ENCODE data around the gene TAC4.

Gene TAC4

GRCh38 chr17:49817993-49818392 is 29.9 kb downstream of the TAC4 start:
- Histone ChIP-seq H3K27ac (replicated peaks) (no peak overlapping the region), H3K27me3 (ENCODE audit: insufficient read depth, poor library complexity, severe bottlenecking) (no peaks in the 10 kb centered on the region), H3K4me3 (replicated peaks; ENCODE audit: insufficient read depth, low read length) (no peak overlapping the region)
- no peak for DNase-seq (ENCODE audit: low read depth in 1 of 2, low spot score in 1 of 2)
- TF ChIP-seq SPI1 (IDR thresholded peaks at IDR 0.05; ENCODE audit: borderline replicate concordance, low read depth) (no peak), GABPA (IDR thresholded peaks at IDR 0.05; ENCODE audit: low read depth) (no peak), POLR2AphosphoS5 (IDR thresholded peaks at IDR 0.05; ENCODE audit: low read depth) (no peak), CTCF (IDR thresholded peaks at IDR 0.05; ENCODE audit: insufficient read depth, low read length) (no peak), REST (IDR thresholded peaks at IDR 0.05; ENCODE audit: insufficient replicate concordance, low read depth) (no peak)

- Histone ChIP-seq H3K27me3 (ENCODE audit: insufficient read depth, poor library complexity, severe bottlenecking) (no peaks in the 10 kb centered on the region), H3K4me3 (replicated peaks; ENCODE audit: insufficient read depth, low read length) (no peak overlapping the region), H3K27ac (replicated peaks) (no peak overlapping the region)
- TF ChIP-seq REST (IDR thresholded peaks at IDR 0.05; ENCODE audit: insufficient replicate concordance, low read depth), result no peak
- no peak for TF ChIP-seq POLR2AphosphoS5 (IDR thresholded peaks at IDR 0.05; ENCODE audit: low read depth)
- no peak for TF ChIP-seq GABPA (IDR thresholded peaks at IDR 0.05; ENCODE audit: low read depth)
- no peak for TF ChIP-seq SPI1 (IDR thresholded peaks at IDR 0.05; ENCODE audit: borderline replicate concordance, low read depth)
- TF ChIP-seq CTCF (IDR thresholded peaks at IDR 0.05; ENCODE audit: insufficient read depth, low read length), result no peak
- no peak for DNase-seq (ENCODE audit: low read depth in 1 of 2, low spot score in 1 of 2)
Measured at GRCh38 chr17:49815761-49816281, 32.0 kb downstream of the TAC4 start.

- DNase-seq (ENCODE audit: low read depth in 1 of 2, low spot score in 1 of 2), result no peak
- Histone ChIP-seq H3K27ac (replicated peaks) (no peak overlapping the region), H3K27me3 (ENCODE audit: insufficient read depth, poor library complexity, severe bottlenecking) (no peaks in the 10 kb centered on the region), H3K4me3 (replicated peaks; ENCODE audit: insufficient read depth, low read length) (no peak overlapping the region)
- no peak for TF ChIP-seq CTCF (IDR thresholded peaks at IDR 0.05; ENCODE audit: insufficient read depth, low read length)
Measured at GRCh38 chr17:49814781-49815529, 32.9 kb downstream of the TAC4 start.

- Histone ChIP-seq H3K4me3 (replicated peaks; ENCODE audit: insufficient read depth, low read length) (no peak overlapping the region), H3K27me3 (ENCODE audit: insufficient read depth, poor library complexity, severe bottlenecking) (no peaks in the 10 kb centered on the region), H3K27ac (replicated peaks) (no peak overlapping the region)
- DNase-seq (ENCODE audit: low read depth in 1 of 2, low spot score in 1 of 2), result no peak
- no peak for TF ChIP-seq POLR2AphosphoS5 (IDR thresholded peaks at IDR 0.05; ENCODE audit: low read depth)
- no peak for TF ChIP-seq CTCF (IDR thresholded peaks at IDR 0.05; ENCODE audit: insufficient read depth, low read length)
- no peak for TF ChIP-seq GABPA (IDR thresholded peaks at IDR 0.05; ENCODE audit: low read depth)
- TF ChIP-seq REST (IDR thresholded peaks at IDR 0.05; ENCODE audit: insufficient replicate concordance, low read depth), result no peak
- TF ChIP-seq SPI1 (IDR thresholded peaks at IDR 0.05; ENCODE audit: borderline replicate concordance, low read depth), result no peak
Measured at GRCh38 chr17:49809056-49809455, 38.8 kb downstream of the TAC4 start.

Measured in HL-60 (cell line).